IPS DF 6.9 (cell line): Measurements from ENCODE around the gene PLOD1.
A peak's percentile ranks its signal among the peaks of the same experiment; 100 is the strongest.

ENCODE experiments used
- DNase-seq: peaks from one replicate; pipeline ENCODE4 v3.0.0-alpha.2; 2013; ENCODE audit warnings: low read depth, low spot score
- H3K27ac ChIP-seq: one replicate; pipeline ENCODE4 v1.5.1; 2013; ENCODE audit warnings: low read length, control low read depth
- H3K27me3 ChIP-seq: 2 replicates; pipeline ENCODE4 v1.6.1; 2013; ENCODE audit warnings: mild to moderate bottlenecking, low read length; ENCODE audit not compliant: control insufficient read depth, insufficient read depth
- H3K36me3 ChIP-seq: 2 replicates; pipeline ENCODE4 v1.6.1; 2013; ENCODE audit warnings: low read length; ENCODE audit not compliant: control insufficient read depth, insufficient read depth
- H3K4me1 ChIP-seq: 2 replicates; pipeline ENCODE4 v1.6.1; 2013; ENCODE audit warnings: low read length; ENCODE audit not compliant: control insufficient read depth, insufficient read depth
- H3K4me3 ChIP-seq: 2 replicates; pipeline ENCODE4 v1.5.1; 2013; ENCODE audit warnings: mild to moderate bottlenecking, low read length
- H3K9me3 ChIP-seq: 2 replicates; pipeline ENCODE4 v1.6.1; 2013; ENCODE audit warnings: low read length, inconsistent platforms; ENCODE audit not compliant: control insufficient read depth, insufficient read depth
- WGBS: extraction: QIAGEN DNeasy Blood & Tissue Kit; methylation state at CpG from one replicate; pipeline ENCODE4 v1.1.7; 2013; ENCODE audit warnings: mixed read lengths, missing lambda C conversion rate; ENCODE audit not compliant: insufficient read length, insufficient coverage; 5-methylcytosine and 5-hydroxymethylcytosine counted together

Gene PLOD1

DNA sequence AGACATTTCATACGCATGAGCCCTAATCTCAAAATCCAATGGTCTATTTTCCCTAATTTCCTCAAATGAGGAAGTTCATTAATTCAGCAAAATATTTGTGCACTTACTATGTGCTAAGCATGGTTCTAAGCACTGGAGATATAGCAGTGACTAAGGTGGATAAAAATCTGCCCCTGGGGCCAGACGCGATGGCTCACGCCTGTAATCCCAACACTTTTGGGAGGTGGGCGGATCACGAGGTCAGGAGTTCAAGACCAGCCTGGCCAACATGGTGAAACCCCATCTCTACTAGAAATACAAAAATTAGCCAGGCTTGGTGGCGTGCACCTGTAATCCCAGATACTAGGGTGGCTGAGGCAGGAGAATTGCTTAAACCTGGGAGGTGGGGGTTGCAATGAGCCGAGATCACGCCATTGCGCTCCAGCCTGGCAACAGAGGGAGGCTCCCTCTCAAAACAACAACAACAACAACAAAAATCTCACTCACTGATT, 80.5 kb downstream of the PLOD1 start:
- H3K4me1 ChIP-seq, result no peaks in the 10 kb centered on the region
- peaks cover 19% of the 10 kb centered on the region for H3K36me3 ChIP-seq
- DNase-seq, result no peak
- H3K4me3 ChIP-seq, result no peak overlapping the region
- H3K27ac ChIP-seq, result no peak overlapping the region
- no peaks in the 10 kb centered on the region for H3K27me3 ChIP-seq
- no peaks in the 10 kb centered on the region for H3K9me3 ChIP-seq
- no CpG with 5 or more reads among the region's 10 CpGs for WGBS

GRCh38 chr1:12015499-12015898, 81.0 kb downstream of the PLOD1 start:
- no peaks in the 10 kb centered on the region for H3K27me3 ChIP-seq
- no peak overlapping the region for H3K4me3 ChIP-seq
- no peaks in the 10 kb centered on the region for H3K9me3 ChIP-seq
- DNase-seq, result no peak
- H3K4me1 ChIP-seq, result no peaks in the 10 kb centered on the region
- H3K36me3 ChIP-seq, result peaks cover 16% of the 10 kb centered on the region
- WGBS, result 100% methylated on average over 1 of the region's 9 CpGs
- H3K27ac ChIP-seq, result no peak overlapping the region

DNA sequence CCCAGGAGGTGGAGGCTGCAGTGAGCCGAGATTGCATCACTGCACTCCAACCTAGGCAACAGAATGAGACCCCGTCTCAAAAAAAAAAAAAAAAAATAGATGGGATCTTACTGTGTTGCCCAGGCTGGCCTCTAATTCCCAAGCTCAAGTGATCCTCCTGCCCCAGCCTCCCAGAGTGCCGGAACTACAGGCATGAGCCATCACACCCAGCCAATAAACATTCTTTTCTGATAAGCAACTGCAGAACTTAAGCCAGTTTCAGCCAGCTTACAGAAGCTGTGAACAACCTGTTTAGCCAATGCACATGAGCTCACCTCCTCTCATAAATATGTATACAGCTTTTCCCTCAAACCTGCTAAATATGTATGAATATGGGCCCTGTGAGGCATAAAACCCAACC, 81.7 kb downstream of the PLOD1 start:
- H3K9me3 ChIP-seq, result no peaks in the 10 kb centered on the region
- no peak for DNase-seq
- H3K27me3 ChIP-seq, result no peaks in the 10 kb centered on the region
- H3K4me1 ChIP-seq, result no peaks in the 10 kb centered on the region
- WGBS, result no CpG with 5 or more reads among the region's 3 CpGs
- H3K4me3 ChIP-seq, result no peak overlapping the region
- peaks cover 13% of the 10 kb centered on the region for H3K36me3 ChIP-seq
- H3K27ac ChIP-seq, result no peak overlapping the region

DNA sequence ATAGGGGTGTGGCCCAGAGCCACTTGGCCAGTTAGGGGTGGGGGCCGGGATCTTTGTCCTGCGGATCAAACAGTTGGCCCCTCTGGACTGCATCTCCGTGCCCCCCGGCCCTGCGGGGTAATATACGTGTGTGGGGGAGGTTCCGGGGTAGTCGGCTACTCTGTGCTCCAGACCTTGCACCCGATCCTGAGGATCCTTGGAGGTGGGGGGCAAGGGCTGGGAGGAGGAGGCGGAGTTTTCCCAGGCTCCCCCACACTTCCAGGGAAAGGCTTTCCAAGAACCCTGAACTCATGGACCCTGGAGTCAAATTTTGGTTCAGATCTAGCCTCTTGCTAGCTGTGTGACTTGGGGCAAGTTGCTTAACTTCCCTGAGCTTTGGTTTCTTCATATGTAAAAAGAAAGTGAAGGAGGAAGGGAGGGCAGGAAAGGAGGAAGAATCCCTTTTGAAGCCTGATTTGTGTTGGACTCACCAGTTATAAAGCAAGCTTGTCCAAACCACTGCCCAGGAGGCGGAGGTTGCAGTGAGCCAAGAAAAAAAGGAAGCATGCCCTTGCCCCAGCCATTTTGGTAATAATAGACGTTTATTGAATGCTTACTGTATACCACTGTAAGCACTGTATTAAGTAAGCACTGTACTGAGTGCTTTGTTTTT, 85.5 kb downstream of the PLOD1 start:
- Histone ChIP-seq H3K9me3 (no peaks in the 10 kb centered on the region), H3K4me1 (no peaks in the 10 kb centered on the region), H3K27me3 (no peaks in the 10 kb centered on the region), H3K27ac (no peak overlapping the region), H3K4me3 (peak overlapping the region; percentile 78), H3K36me3 (peaks cover 19% of the 10 kb centered on the region)
- DNase-seq, result no peak
- WGBS, result no CpG with 5 or more reads among the region's 12 CpGs

DNA sequence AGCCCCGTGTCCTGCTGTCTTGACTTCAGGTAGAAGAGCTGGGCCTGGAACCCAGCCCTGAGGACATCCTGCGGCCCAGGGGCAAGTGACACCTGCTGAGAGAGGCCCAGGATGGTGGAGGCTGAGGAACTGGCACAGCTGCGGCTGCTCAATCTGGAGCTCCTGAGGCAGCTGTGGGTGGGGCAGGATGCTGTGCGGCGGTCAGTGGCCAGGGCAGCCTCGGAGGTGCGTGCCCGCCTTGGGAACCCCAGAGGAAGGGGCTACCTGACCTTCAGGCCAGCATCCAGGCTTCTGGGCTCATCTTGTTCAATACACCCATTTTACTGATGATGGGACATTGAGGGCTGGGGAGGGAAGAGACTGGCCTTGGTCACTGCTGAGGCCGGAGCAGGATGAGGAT, 87.1 kb downstream of the PLOD1 start:
- no peak for DNase-seq
- Histone ChIP-seq H3K27me3 (no peaks in the 10 kb centered on the region), H3K9me3 (no peaks in the 10 kb centered on the region), H3K27ac (no peak overlapping the region), H3K4me3 (no peak overlapping the region), H3K4me1 (no peaks in the 10 kb centered on the region), H3K36me3 (peaks cover 21% of the 10 kb centered on the region)
- WGBS, result no CpG with 5 or more reads among the region's 9 CpGs

DNA sequence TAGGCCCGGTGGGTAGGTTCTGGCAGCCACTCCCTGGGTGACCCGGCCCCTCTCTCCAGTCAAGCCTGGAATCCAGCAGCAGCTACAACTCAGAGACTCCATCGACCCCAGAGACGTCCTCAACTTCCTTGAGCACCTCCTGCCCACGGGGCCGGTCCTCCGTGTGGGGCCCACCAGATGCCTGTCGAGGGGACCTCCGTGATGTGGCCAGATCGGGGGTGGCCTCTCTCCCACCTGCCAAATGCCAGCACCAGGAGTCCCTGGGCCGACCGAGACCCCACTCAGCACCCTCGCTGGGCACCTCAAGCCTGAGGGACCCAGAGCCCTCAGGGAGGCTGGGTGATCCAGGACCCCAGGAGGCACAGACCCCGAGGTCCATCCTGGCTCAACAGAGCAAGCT, 87.5 kb downstream of the PLOD1 start:
- Histone ChIP-seq H3K27ac (no peak overlapping the region), H3K36me3 (peaks cover 21% of the 10 kb centered on the region), H3K9me3 (no peaks in the 10 kb centered on the region), H3K27me3 (no peaks in the 10 kb centered on the region), H3K4me1 (no peaks in the 10 kb centered on the region), H3K4me3 (no peak overlapping the region)
- no peak for DNase-seq
- WGBS, result no CpG with 5 or more reads among the region's 14 CpGs
